Mammary epithelial cell (primary cell): ENCODE measurements around the gene MAGI1.

Source experiments
- EZH2 ChIP-seq: IDR thresholded peaks from 2 replicates; pipeline ENCODE4 v1.6.1; 2012; ENCODE audit warnings: low read length, inconsistent platforms, borderline replicate concordance
- TF ChIP-seq, protein P1 (sequence below), 2 donors: IDR thresholded peaks in 1 of 2; conservative IDR thresholded peaks in 1 of 2; 2 replicates each; pipeline ENCODE4 v1.5.1; 2011 to 2012; ENCODE audit warnings: inconsistent platforms in 2 of 2, low read length in 2 of 2, mild to moderate bottlenecking in 2 of 2, control low read depth in 1 of 2, low read depth in 1 of 2; ENCODE audit not compliant: insufficient read depth in 1 of 2; ENCODE audit errors: extremely low read depth in 1 of 2

DNA sequence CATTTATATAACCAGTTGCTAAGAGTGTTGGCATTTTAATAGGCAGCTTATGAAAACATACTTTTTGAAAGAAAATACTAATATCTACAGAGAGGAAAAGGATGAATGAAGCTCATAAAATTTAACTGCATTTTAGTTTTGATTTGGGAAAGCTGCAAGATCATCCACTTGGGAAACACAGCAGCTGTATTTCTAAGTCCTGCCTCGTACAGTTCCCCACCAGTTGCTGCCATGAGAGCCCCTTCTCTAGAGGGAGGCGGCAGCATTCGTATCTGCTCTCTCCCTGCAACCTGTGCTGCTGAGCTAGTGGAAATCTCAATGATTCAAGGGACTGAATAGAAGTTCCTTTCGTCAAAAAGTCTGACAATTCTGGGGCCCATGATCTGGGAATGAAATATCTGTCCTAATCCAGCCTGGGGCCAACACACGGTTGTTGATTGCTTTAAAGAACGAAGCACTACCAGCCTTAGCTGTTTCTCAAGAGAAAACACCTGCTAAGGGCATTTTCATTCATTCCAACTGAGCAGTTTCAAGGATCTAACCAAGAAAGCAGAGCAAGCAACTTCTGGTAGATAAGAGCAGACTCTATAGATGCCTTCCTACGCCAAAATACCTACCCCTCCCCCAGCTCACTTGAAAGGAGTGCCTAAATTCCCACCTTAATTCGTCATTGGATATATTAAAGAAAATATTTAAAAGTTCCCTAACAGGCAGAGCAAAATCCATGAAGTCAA, 223.7 kb downstream of the MAGI1 start:
- TF ChIP-seq, protein P1, sequence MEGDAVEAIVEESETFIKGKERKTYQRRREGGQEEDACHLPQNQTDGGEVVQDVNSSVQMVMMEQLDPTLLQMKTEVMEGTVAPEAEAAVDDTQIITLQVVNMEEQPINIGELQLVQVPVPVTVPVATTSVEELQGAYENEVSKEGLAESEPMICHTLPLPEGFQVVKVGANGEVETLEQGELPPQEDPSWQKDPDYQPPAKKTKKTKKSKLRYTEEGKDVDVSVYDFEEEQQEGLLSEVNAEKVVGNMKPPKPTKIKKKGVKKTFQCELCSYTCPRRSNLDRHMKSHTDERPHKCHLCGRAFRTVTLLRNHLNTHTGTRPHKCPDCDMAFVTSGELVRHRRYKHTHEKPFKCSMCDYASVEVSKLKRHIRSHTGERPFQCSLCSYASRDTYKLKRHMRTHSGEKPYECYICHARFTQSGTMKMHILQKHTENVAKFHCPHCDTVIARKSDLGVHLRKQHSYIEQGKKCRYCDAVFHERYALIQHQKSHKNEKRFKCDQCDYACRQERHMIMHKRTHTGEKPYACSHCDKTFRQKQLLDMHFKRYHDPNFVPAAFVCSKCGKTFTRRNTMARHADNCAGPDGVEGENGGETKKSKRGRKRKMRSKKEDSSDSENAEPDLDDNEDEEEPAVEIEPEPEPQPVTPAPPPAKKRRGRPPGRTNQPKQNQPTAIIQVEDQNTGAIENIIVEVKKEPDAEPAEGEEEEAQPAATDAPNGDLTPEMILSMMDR (conservative IDR thresholded peaks at IDR 0.05 in 1 of 2, IDR thresholded peaks at IDR 0.05 in 1 of 2; ENCODE audit: extremely low read depth in 1 of 2, insufficient read depth in 1 of 2, low read depth in 1 of 2, low read length in 2 of 2), result no peak
- TF ChIP-seq EZH2, result no peak
